GM23338 (cell line): ENCODE data around the gene EHD2. TPM values are rescaled to one million over a fixed set of nuclear protein-coding genes. Genes with fewer than 3 reads are reported as not detected.

Experiments used
- ATAC-seq: fragments of 200-7000 bp; cut with Tn5 transposase; 3 replicates; pipeline ENCODE4 v1.9.1; 2020
- DNase-seq: peaks from one replicate; pipeline ENCODE4 v3.0.0-alpha.2; 2015; ENCODE audit warnings: low spot score
- H2AFZ ChIP-seq: fragments of 200-600 bp; sonication (generic); 2 replicates; pipeline ENCODE4 v1.8.0; 2016; ENCODE audit warnings: antibody characterized with exemption, mild to moderate bottlenecking, moderate library complexity
- H3F3A ChIP-seq: fragments of 200-600 bp; sonication (generic); replicated peaks from 2 replicates; pipeline ENCODE4 v1.8.0; 2017; ENCODE audit warnings: antibody characterized with exemption, mixed run types, low read depth
- H3K27ac ChIP-seq: fragments of 200-600 bp; sonication (generic); 2 replicates; pipeline ENCODE4 v1.6.1; 2016; ENCODE audit warnings: low read depth
- H3K27me3 ChIP-seq: fragments of 200-600 bp; sonication (generic); 2 replicates; pipeline ENCODE4 v1.8.0; 2016; ENCODE audit warnings: mild to moderate bottlenecking, mixed run types, moderate library complexity; ENCODE audit not compliant: insufficient read depth
- H3K36me3 ChIP-seq: fragments of 200-600 bp; sonication (generic); 2 replicates; pipeline ENCODE4 v1.8.0; 2016; ENCODE audit warnings: mild to moderate bottlenecking; ENCODE audit not compliant: insufficient read depth
- H3K4me1 ChIP-seq: fragments of 200-600 bp; sonication (generic); 2 replicates; pipeline ENCODE4 v1.8.0; 2016; ENCODE audit warnings: mild to moderate bottlenecking, moderate library complexity; ENCODE audit not compliant: insufficient read depth
- H3K4me2 ChIP-seq: fragments of 200-600 bp; sonication (generic); 2 replicates; pipeline ENCODE4 v1.7.1; 2017; ENCODE audit warnings: mixed run types
- H3K4me3 ChIP-seq: fragments of 200-600 bp; sonication (generic); 2 replicates; pipeline ENCODE4 v1.6.1; 2016; ENCODE audit warnings: mixed run types
- H3K79me2 ChIP-seq: fragments of 200-600 bp; sonication (generic); replicated peaks from 2 replicates; pipeline ENCODE4 v1.8.0; 2017; ENCODE audit warnings: mild to moderate bottlenecking; ENCODE audit not compliant: insufficient read depth
- H3K9me2 ChIP-seq: fragments of 200-600 bp; sonication (generic); 2 replicates; pipeline ENCODE4 v1.8.0; 2017; ENCODE audit not compliant: insufficient read depth
- H4K20me1 ChIP-seq: fragments of 200-600 bp; sonication (generic); replicated peaks from 2 replicates; pipeline ENCODE4 v1.8.0; 2017; ENCODE audit warnings: mild to moderate bottlenecking; ENCODE audit not compliant: insufficient read depth
- H3K27ac Mint-ChIP-seq: 2 replicates; pipeline ENCODE4 v1.8.0; 2020; ENCODE audit warnings: inconsistent platforms, mild to moderate bottlenecking, moderate library complexity, mixed read lengths
- H3K27me3 Mint-ChIP-seq: 3 replicates; pipeline ENCODE4 v1.8.0; 2022; ENCODE audit warnings: low read depth, mild to moderate bottlenecking, moderate library complexity, mixed read lengths, inconsistent platforms; ENCODE audit not compliant: insufficient read depth, poor library complexity
- H3K36me3 Mint-ChIP-seq: 3 replicates; pipeline ENCODE4 v1.8.0; 2021; ENCODE audit warnings: low read depth, mild to moderate bottlenecking, inconsistent platforms, moderate library complexity, mixed read lengths
- H3K4me1 Mint-ChIP-seq: 3 replicates; pipeline ENCODE4 v1.8.0; 2020; ENCODE audit warnings: mild to moderate bottlenecking, inconsistent platforms, mixed read lengths
- H3K4me3 Mint-ChIP-seq: 3 replicates; pipeline ENCODE4 v1.8.0; 2021; ENCODE audit warnings: moderate library complexity, mild to moderate bottlenecking, inconsistent platforms, mixed read lengths
- H3K9me3 Mint-ChIP-seq: 3 replicates; pipeline ENCODE4 v1.8.0; 2020; ENCODE audit warnings: moderate library complexity, mild to moderate bottlenecking, inconsistent platforms, mixed read lengths
- CREB1 ChIP-seq: fragments of 250-450 bp; sonication (Bioruptor Pico); IDR thresholded peaks from 2 replicates; pipeline ENCODE4 v1.5.0; 2020; ENCODE audit warnings: low read depth, mild to moderate bottlenecking, moderate library complexity
- CTCF ChIP-seq, 2 experiments: fragments of 200-600 bp in 1 of 2; sonication (generic) in 1 of 2; conservative IDR thresholded peaks; 2 replicates each; pipeline versions ENCODE4 v1.5.1 to v1.6.1; 2016 to 2017; ENCODE audit warnings: antibody characterized with exemption in 2 of 2, low read depth in 2 of 2, mild to moderate bottlenecking in 2 of 2, moderate library complexity in 1 of 2
- EZH2 ChIP-seq: fragments of 200-600 bp; sonication (generic); IDR thresholded peaks from one replicate; pipeline ENCODE4 v1.8.0; 2017; ENCODE audit warnings: antibody characterized with exemption, mild to moderate bottlenecking, low read depth; ENCODE audit not compliant: unreplicated experiment
- EZH2phosphoT487 ChIP-seq: fragments of 200-600 bp; sonication (generic); IDR thresholded peaks from one replicate; pipeline ENCODE4 v1.8.1; 2018; ENCODE audit warnings: antibody characterized with exemption; ENCODE audit not compliant: unreplicated experiment
- JUNB ChIP-seq: IDR thresholded peaks from one replicate; pipeline ENCODE4 v1.6.1; 2016; ENCODE audit warnings: antibody characterized with exemption; ENCODE audit not compliant: unreplicated experiment
- NANOG ChIP-seq: IDR thresholded peaks from 2 replicates; pipeline ENCODE4 v1.6.1; 2016; ENCODE audit warnings: antibody characterized with exemption, borderline replicate concordance
- POLR2AphosphoS5 ChIP-seq: IDR thresholded peaks from 2 replicates; pipeline ENCODE4 v1.6.1; 2016; ENCODE audit warnings: antibody characterized with exemption, low read depth
- REST ChIP-seq: IDR thresholded peaks from one replicate; pipeline ENCODE4 v1.6.1; 2018; ENCODE audit warnings: antibody characterized with exemption; ENCODE audit not compliant: unreplicated experiment
- STAT1 ChIP-seq: IDR thresholded peaks from one replicate; pipeline ENCODE4 v1.6.1; 2016; ENCODE audit warnings: antibody characterized with exemption; ENCODE audit not compliant: unreplicated experiment
- ZNF114 ChIP-seq: fragments of 250-450 bp; sonication (Bioruptor Pico); IDR thresholded peaks from 2 replicates; pipeline ENCODE4 v1.5.0; 2020; ENCODE audit warnings: mild to moderate bottlenecking, moderate library complexity
- ZNF331 ChIP-seq: fragments of 250-450 bp; sonication (Bioruptor Pico); IDR thresholded peaks from 2 replicates; pipeline ENCODE4 v1.5.0; 2020; ENCODE audit warnings: low read depth, mild to moderate bottlenecking, moderate library complexity
- ZNF462 ChIP-seq: fragments of 250-450 bp; sonication (Bioruptor Pico); IDR thresholded peaks from 2 replicates; pipeline ENCODE4 v1.5.0; 2020; ENCODE audit warnings: mild to moderate bottlenecking, moderate library complexity
- polyA plus RNA-seq: library from polyadenylated mRNA; unstranded; fragments of >200 nt; fragmentation: Nextera tagmentation; extraction: Ambion mirVana; gene quantifications from 2 replicates; pipeline ENCODE4 v1.2.1, GENCODE V29; 2016
- total RNA-seq: library from RNA; depleted of rRNA; stranded (reverse); fragments of >200 nt; shearing (Covaris generic); gene quantifications from 2 replicates; pipeline ENCODE4 v1.2.3, GENCODE V29; 2014

The EHD2 gene
- total and polyA plus RNA-seq, 2 experiments from 2014 or later: 6.6 to 10.8 TPM

- peak overlapping the region; percentile 84 for H3K27ac Mint-ChIP-seq
- Histone ChIP-seq H3K4me1 (peaks cover 7% of the 10 kb centered on the region; the same call in 1 of the 2 replicates), H3K27ac (peak overlapping the region; percentile 98), H3K9me2 (no peaks in the 10 kb centered on the region), H3K79me2 (peaks cover 33% of the 10 kb centered on the region), H3F3A (peaks cover 23% of the 10 kb centered on the region; the same call in 1 of the 2 replicates), H3K4me2 (peak overlapping the region; percentile 97), H3K36me3 (peaks cover 16% of the 10 kb centered on the region; the same call in 1 of the 2 replicates), H4K20me1 (peaks cover 14% of the 10 kb centered on the region), H3K4me3 (peak overlapping the region; percentile 98), H2AFZ (no peak overlapping the region), H3K27me3 (no peaks in the 10 kb centered on the region)
- peaks cover 17% of the 10 kb centered on the region for H3K4me1 Mint-ChIP-seq
- H3K36me3 Mint-ChIP-seq: peaks cover 46% of the 10 kb centered on the region
- H3K4me3 Mint-ChIP-seq: peak overlapping the region; percentile 90
- DNase-seq (no peak), ATAC-seq (peak; percentile 12)
- no peaks in the 10 kb centered on the region for H3K9me3 Mint-ChIP-seq
- H3K27me3 Mint-ChIP-seq: peaks cover 25% of the 10 kb centered on the region
- TF ChIP-seq NANOG (no peak), ZNF114 (CRISPR knock-in tag) (no peak), JUNB (no peak), REST (no peak), EZH2 (no peak), STAT1 (no peak), ZNF331 (CRISPR knock-in tag) (no peak), POLR2AphosphoS5 (no peak), ZNF462 (CRISPR knock-in tag) (no peak), CTCF (conservative IDR thresholded peaks at IDR 0.05; ENCODE audit: low read depth in 2 of 2) (no peak), CREB1 (CRISPR knock-in tag) (no peak), EZH2phosphoT487 (no peak)
These were observed 65.7 kb downstream of the EHD2 start for GRCh38 chr19:47778954-47779351.
